ENCODE data around the gene ZIC5. TPM values are rescaled to one million over a fixed set of nuclear protein-coding genes. Genes with fewer than 3 reads are reported as not detected.

Gene ZIC5
- total RNA-seq, 1 donor from 2014 or later = 0.27 TPM

GRCh38 chr13:99995589-99996380 lies 24.2 kb upstream of the ZIC5 start:
- H3K4me1 ChIP-seq (ENCODE audit: insufficient read depth, low read length) = no peaks in the 10 kb centered on the region
- no peak overlapping the region for H2AFZ ChIP-seq (ENCODE audit: low read depth, low read length)
- Mint-ChIP-seq H3K4me3 (ENCODE audit: unreplicated experiment) (no peak overlapping the region), H3K36me3 (ENCODE audit: low read depth, unreplicated experiment) (no peaks in the 10 kb centered on the region), H3K4me1 (ENCODE audit: low read depth, unreplicated experiment) (peaks cover 9% of the 10 kb centered on the region), H3K27ac (ENCODE audit: unreplicated experiment) (no peak overlapping the region), H3K27me3 (ENCODE audit: low read depth, unreplicated experiment) (peaks cover 72% of the 10 kb centered on the region), H3K9me3 (ENCODE audit: unreplicated experiment) (peaks cover 4% of the 10 kb centered on the region)
- H3K27ac ChIP-seq (ENCODE audit: low read depth, low read length) = peak overlapping the region; percentile 7
- no peak for DNase-seq (ENCODE audit: low read depth)
- peaks cover 55% of the 10 kb centered on the region for H3K27me3 ChIP-seq (ENCODE audit: insufficient read depth, low read length)
- H3K79me2 ChIP-seq (ENCODE audit: insufficient read depth, low read length) = no peaks in the 10 kb centered on the region
- H4K20me1 ChIP-seq (ENCODE audit: insufficient read depth, low read length) = no peaks in the 10 kb centered on the region
- peak overlapping the region; percentile 75 for H3K4me2 ChIP-seq (ENCODE audit: low read length)
- TF ChIP-seq EZH2 (IDR thresholded peaks at IDR 0.05; ENCODE audit: insufficient read depth, low read length) (no peak), CTCF (IDR thresholded peaks at IDR 0.05; ENCODE audit: insufficient read depth, low read depth, low read length) (no peak)
- H3K9me3 ChIP-seq (ENCODE audit: insufficient read depth, low read depth, low read length) = no peaks in the 10 kb centered on the region
- FAIRE-seq = no peak
- peak overlapping the region; percentile 51 for H3K9ac ChIP-seq (ENCODE audit: low read length)
- no peaks in the 10 kb centered on the region for H3K36me3 ChIP-seq (ENCODE audit: insufficient read depth, low read length)
- H3K4me3 ChIP-seq (ENCODE audit: insufficient read depth, low read depth, low read length) = peak overlapping the region; percentile 50

GRCh38 chr13:99995104-99995588 lies 23.6 kb upstream of the ZIC5 start:
- Histone ChIP-seq H3K79me2 (ENCODE audit: insufficient read depth, low read length) (no peaks in the 10 kb centered on the region), H3K4me1 (ENCODE audit: insufficient read depth, low read length) (no peaks in the 10 kb centered on the region), H3K4me3 (ENCODE audit: insufficient read depth, low read depth, low read length) (peak overlapping the region; percentile 50), H3K27me3 (ENCODE audit: insufficient read depth, low read length) (peaks cover 56% of the 10 kb centered on the region), H3K4me2 (ENCODE audit: low read length) (peak overlapping the region; percentile 75), H2AFZ (ENCODE audit: low read depth, low read length) (no peak overlapping the region), H3K36me3 (ENCODE audit: insufficient read depth, low read length) (no peaks in the 10 kb centered on the region), H3K27ac (ENCODE audit: low read depth, low read length) (peak overlapping the region; percentile 7), H3K9me3 (ENCODE audit: insufficient read depth, low read depth, low read length) (no peaks in the 10 kb centered on the region), H3K9ac (ENCODE audit: low read length) (peak overlapping the region; percentile 51), H4K20me1 (ENCODE audit: insufficient read depth, low read length) (no peaks in the 10 kb centered on the region)
- TF ChIP-seq EZH2 (IDR thresholded peaks at IDR 0.05; ENCODE audit: insufficient read depth, low read length) (no peak), CTCF (IDR thresholded peaks at IDR 0.05; ENCODE audit: insufficient read depth, low read depth, low read length) (no peak)
- Mint-ChIP-seq H3K27me3 (ENCODE audit: low read depth, unreplicated experiment) (peaks cover 77% of the 10 kb centered on the region), H3K27ac (ENCODE audit: unreplicated experiment) (no peak overlapping the region), H3K4me3 (ENCODE audit: unreplicated experiment) (no peak overlapping the region), H3K4me1 (ENCODE audit: low read depth, unreplicated experiment) (peaks cover 9% of the 10 kb centered on the region), H3K9me3 (ENCODE audit: unreplicated experiment) (peaks cover 8% of the 10 kb centered on the region), H3K36me3 (ENCODE audit: low read depth, unreplicated experiment) (no peaks in the 10 kb centered on the region)
- FAIRE-seq (no peak), DNase-seq (ENCODE audit: low read depth) (no peak)

GRCh38 chr13:99994638-99995020 lies 23.1 kb upstream of the ZIC5 start:
- Mint-ChIP-seq H3K4me3 (ENCODE audit: unreplicated experiment) (no peak overlapping the region), H3K9me3 (ENCODE audit: unreplicated experiment) (peaks cover 11% of the 10 kb centered on the region), H3K27me3 (ENCODE audit: low read depth, unreplicated experiment) (peaks cover 80% of the 10 kb centered on the region), H3K36me3 (ENCODE audit: low read depth, unreplicated experiment) (no peaks in the 10 kb centered on the region), H3K4me1 (ENCODE audit: low read depth, unreplicated experiment) (peaks cover 9% of the 10 kb centered on the region), H3K27ac (ENCODE audit: unreplicated experiment) (no peak overlapping the region)
- Histone ChIP-seq H4K20me1 (ENCODE audit: insufficient read depth, low read length) (no peaks in the 10 kb centered on the region), H3K4me1 (ENCODE audit: insufficient read depth, low read length) (no peaks in the 10 kb centered on the region), H3K27ac (ENCODE audit: low read depth, low read length) (no peak overlapping the region), H3K36me3 (ENCODE audit: insufficient read depth, low read length) (no peaks in the 10 kb centered on the region), H2AFZ (ENCODE audit: low read depth, low read length) (no peak overlapping the region), H3K79me2 (ENCODE audit: insufficient read depth, low read length) (no peaks in the 10 kb centered on the region), H3K4me2 (ENCODE audit: low read length) (no peak overlapping the region), H3K9ac (ENCODE audit: low read length) (no peak overlapping the region), H3K27me3 (ENCODE audit: insufficient read depth, low read length) (peaks cover 60% of the 10 kb centered on the region), H3K9me3 (ENCODE audit: insufficient read depth, low read depth, low read length) (no peaks in the 10 kb centered on the region), H3K4me3 (ENCODE audit: insufficient read depth, low read depth, low read length) (no peak overlapping the region)
- FAIRE-seq = no peak
- no peak for TF ChIP-seq CTCF (IDR thresholded peaks at IDR 0.05; ENCODE audit: insufficient read depth, low read depth, low read length)
- DNase-seq (ENCODE audit: low read depth) = no peak
